GM12872 (cell line): ENCODE measurements around the gene NVL.

Source experiments
- TF ChIP-seq, protein P1 (sequence below): IDR thresholded peaks from 3 replicates; pipeline ENCODE4 v1.5.1; 2011; ENCODE audit warnings: low read depth, mild to moderate bottlenecking, low read length, moderate library complexity; ENCODE audit not compliant: insufficient read depth

Gene NVL

DNA sequence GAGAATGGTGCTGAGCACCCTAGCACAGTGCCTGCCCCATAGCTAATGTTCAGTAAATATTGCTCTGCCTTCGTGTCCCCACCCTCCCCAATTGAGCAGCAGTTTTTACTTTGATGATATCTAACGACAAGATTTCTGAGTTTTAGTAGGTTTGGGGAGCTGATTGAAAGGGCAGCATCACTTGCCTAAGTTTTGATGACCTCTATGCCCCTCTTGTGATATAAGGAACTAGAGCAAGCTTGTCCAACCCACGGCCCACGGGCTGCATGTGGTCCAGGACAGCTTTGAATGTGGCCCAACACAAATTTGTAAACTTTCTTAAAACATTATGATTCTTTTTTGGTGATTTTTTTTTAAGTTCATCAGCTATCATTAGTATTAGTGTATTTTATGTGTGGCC, 28.3 kb upstream of the NVL start:
- TF ChIP-seq, protein P1, sequence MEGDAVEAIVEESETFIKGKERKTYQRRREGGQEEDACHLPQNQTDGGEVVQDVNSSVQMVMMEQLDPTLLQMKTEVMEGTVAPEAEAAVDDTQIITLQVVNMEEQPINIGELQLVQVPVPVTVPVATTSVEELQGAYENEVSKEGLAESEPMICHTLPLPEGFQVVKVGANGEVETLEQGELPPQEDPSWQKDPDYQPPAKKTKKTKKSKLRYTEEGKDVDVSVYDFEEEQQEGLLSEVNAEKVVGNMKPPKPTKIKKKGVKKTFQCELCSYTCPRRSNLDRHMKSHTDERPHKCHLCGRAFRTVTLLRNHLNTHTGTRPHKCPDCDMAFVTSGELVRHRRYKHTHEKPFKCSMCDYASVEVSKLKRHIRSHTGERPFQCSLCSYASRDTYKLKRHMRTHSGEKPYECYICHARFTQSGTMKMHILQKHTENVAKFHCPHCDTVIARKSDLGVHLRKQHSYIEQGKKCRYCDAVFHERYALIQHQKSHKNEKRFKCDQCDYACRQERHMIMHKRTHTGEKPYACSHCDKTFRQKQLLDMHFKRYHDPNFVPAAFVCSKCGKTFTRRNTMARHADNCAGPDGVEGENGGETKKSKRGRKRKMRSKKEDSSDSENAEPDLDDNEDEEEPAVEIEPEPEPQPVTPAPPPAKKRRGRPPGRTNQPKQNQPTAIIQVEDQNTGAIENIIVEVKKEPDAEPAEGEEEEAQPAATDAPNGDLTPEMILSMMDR, result no peak

DNA sequence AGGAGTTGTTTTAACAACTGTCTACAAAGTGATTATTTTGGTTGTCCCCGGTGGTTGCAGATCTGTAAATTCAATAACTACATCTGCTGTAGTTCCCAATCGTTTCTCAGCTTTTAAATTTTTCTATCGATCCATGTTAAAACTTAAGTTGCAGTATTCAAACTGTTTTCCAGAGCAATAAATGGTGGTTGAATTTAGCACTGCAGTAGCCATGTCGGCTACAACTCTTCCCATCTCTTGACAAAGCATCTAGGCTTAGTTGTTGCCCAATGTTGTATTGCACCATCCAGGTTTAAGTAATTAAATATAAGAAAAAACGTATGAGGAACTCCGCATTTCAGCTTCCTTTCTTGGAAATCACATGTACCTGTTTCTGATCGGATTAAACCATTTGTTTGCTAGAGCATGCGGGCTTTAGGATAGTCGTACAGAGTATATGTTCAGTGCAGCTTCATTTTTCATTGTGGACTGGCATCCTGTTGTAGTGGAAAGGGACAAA, 27.7 kb upstream of the NVL start:
- TF ChIP-seq, protein P1, result no peak

DNA sequence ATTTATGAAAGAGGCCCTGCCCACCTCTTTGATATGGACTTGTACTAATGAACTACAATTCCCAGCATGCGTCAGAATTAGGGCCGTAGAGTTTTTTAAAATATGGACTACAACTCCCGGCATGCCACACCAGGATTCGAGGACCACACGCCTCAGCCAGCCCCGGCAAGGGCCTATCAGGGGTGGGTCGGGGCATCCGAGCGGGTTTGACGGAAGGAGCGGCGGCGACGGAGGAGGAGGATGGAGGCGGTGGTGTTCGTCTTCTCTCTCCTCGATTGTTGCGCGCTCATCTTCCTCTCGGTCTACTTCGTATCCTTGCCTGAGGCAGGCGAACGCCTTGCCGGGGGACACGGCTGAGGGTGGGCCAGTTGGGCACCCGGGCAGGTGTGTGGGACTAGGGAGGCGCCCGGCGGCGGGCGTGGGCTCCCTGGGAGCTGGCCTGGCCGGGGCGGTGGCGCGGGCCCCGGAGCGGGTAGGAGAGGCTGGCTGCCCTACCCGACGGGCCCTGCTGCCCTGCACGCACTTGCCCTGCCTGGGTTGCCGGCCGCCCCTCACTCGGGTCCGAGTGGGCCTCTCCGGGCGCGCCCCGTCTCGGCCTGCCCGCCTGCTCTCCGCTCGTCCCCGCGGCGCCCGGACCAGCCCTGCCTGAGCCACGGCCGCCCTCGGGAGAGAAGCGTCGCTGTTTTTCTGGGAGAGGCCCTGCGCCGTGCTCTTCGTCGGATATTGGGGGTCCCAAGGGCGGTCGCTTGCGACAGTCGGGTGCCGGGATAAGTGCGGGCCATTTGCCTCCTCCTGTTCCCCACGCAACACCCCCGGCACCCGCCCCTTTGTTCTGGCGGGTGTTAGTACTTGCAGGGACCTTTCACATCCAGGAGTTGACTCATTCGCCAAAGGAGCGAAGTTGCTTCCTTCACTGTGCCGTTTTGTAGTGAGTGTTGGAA, 27.0 kb upstream of the NVL start, which contains the start of gene CNIH4:
Gene CNIH4 (plus strand): TSS at position 195 of the 941 bp plus-strand sequence. CDS start 46 bp downstream, at position 241.
- TF ChIP-seq, protein P1, result no peak

DNA sequence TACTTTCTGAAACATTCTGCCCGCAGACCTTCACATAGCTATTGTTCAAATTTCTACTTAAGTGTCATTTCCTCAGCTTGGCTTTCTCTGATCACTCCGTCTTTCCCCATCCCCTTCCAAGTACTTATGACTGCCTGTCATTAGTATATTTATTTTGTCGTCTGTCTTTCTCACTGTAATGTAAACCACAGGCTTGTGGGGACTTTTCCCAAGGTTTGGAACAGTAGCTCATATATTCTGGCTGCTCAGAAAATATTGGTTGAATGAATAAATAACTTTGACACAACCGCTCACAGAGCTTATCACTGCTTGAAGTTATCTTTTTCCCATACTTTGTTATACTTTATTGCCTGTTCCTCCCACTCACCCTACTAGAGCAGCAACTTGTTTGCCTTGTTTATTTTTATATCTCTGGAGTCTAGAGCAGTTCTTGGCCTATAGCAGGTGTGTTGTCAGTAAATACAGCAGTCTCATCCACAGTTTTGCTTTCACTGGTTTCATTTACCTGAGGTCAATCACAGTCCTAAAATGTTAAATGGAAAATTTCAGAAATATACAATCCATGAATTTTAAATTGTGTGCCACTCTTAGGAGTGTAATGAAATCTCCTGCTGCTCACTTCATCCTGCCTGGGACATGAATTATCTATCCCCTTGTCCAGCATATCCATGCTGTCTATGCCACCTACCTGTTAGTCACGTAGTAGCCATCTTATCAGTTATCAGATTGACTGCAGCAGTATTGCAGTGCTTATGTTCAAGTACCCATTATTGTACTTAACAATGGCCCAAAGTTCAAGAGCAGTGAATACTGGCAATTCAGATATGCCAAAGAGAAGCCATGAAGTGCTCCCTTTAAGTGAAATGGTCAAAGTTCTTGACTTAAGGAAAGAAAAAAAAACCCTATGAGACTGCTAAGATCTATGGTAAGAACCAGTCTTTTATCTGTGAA, 24.3 kb upstream of the NVL start:
- TF ChIP-seq, protein P1, result no peak

DNA sequence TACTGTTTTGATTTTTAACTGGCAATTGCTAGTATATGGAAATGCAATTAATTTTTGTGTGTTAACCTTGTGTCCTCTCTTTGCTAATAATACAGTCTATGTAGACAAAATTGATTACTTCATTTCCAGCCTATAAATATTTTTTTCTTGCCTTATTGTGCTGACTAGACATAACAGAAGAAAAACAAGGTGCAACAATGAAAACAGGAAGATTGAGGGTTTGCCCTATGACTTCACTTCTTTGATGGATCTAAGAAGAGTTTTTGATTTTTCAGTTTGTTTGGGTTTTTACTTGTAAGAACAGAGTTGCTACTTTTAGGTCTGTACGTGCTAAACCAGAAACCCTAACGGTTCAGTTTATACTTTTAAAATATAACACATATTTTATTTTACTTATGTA, 18.2 kb upstream of the NVL start:
- TF ChIP-seq, protein P1, result no peak

DNA sequence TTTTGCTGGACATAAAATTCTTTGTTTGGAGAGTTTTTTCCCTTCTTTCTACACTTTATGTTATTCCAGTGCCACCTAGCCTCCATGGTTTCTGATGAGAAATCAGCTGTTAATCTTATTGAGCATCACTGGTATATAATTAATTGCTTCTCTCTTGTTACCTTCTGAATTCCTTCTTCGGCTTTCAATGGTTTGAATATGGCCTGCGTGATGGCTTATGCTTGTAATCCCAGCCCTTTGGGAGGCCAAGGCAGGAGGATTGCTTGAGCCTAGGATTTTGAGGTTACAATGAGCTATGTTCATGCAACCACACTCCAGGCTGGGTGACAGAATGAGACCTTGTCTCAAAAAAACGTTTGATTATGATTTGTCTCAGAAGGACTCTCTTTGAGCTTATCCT, 13.7 kb upstream of the NVL start:
- TF ChIP-seq, protein P1, result no peak

DNA sequence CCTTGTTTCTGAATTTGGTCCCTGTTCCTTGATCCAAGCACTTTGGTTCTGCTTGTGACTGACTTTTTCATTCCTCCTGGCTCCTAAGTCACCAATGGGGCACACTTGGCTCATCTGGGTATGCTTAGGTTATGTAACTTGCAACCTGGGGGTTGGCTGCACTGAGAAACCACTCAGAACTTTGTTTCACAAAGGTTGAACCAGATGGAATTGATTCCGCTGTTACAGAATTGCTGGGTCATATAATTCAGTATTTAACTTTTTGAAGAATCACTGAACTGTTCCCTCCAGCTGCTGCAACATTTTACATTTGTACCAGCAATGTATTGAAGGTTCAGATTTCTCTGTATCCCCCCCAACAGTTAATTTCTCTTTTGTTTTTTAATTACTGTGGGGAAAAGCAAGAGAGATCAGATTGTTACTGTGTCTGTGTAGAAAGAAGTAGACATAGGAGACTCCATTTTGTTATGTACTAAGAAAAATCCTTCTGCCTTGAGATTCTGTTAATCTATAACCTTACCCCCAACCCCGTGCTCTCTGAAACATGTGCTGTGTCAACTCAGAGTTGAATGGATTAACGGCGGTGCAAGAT, 9.6 kb upstream of the NVL start:
- TF ChIP-seq, protein P1, result no peak
